ENCODE data around the gene GALK1.
"Not testable (repeated sequence)": the region's sequence is repeated elsewhere in the genome, so short reads cannot be mapped to it uniquely, and the experiment has no call there.

GALK1 gene

DNA sequence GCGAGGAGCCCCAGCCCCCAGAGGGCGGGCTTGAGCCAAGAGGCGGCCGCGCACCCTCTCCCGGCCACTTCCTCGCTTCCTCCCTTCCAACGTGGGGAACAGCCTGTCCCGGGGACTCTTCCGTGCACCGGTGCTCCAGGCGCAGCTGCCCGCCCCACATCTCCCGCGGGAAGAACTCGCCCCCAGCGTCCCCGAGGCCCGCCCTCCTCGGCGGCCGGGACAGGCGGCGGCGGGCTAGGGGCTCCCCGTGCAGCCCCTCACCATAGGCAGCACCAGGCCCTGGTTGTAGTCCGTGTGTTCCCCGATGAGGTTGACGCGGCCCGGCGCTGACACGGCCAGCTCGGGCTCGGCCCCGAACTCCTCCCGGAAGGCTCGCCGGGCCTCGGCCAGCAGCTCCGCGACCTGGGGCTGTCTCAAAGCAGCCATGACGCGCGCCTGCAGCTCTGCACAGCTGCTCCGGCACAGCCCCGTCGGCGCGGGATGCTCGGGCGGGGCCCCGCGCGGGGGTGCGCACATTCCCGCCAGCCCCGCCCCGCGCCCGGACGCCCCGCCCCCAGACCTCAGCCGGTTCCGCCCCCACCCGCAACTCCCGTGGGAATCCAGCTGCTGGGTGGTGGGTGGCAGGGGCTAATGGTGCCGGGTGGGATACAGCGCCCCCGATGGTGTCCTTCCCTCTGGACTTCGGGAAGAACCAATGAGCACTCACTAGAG lies at the start of gene GALK1:
TSS of gene GALK1 (minus strand) at position 482 of the 711 bp plus-strand sequence. CDS start at position 426, 56 bp downstream.
- Mint-ChIP-seq H3K4me3 (peak within 1 kb of the TSS; percentile 82), H3K27ac (peak within 1 kb of the TSS; percentile 82), H3K9me3 (no peaks in the 10 kb centered on the region), H3K4me1 (peaks cover 31% of the 10 kb centered on the region), H3K36me3 (peaks cover 8% of the 10 kb centered on the region), H3K27me3 (no peaks in the 10 kb centered on the region)
- ATAC-seq, result peak; percentile 96

DNA sequence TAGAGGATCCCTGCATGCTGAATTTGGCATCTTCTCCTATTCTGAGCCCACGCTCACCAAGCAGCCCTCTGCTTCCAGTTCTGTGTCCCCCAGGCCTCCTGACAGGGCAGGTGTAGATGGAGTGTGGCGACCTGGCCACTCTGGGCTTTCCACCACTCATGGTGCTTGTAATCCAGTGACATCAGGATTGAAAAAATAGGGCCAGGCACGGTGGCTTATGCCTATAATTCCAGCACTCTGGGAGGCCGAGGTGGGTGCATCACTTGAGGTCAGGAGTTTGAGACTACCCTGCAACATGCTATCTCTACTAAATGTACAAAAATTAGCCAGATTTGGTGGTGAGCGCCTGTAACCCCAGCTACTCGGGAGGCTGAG lies 49.0 kb upstream of the GALK1 start:
- no peak overlapping the region for H3K27ac Mint-ChIP-seq
- H3K4me1 Mint-ChIP-seq, result peaks cover 8% of the 10 kb centered on the region
- H3K36me3 Mint-ChIP-seq, result peaks cover 38% of the 10 kb centered on the region
- H3K9me3 Mint-ChIP-seq, result no peaks in the 10 kb centered on the region
- ATAC-seq, result no peak
- H3K27me3 Mint-ChIP-seq, result no peaks in the 10 kb centered on the region
- H3K4me3 Mint-ChIP-seq, result no peak overlapping the region

DNA sequence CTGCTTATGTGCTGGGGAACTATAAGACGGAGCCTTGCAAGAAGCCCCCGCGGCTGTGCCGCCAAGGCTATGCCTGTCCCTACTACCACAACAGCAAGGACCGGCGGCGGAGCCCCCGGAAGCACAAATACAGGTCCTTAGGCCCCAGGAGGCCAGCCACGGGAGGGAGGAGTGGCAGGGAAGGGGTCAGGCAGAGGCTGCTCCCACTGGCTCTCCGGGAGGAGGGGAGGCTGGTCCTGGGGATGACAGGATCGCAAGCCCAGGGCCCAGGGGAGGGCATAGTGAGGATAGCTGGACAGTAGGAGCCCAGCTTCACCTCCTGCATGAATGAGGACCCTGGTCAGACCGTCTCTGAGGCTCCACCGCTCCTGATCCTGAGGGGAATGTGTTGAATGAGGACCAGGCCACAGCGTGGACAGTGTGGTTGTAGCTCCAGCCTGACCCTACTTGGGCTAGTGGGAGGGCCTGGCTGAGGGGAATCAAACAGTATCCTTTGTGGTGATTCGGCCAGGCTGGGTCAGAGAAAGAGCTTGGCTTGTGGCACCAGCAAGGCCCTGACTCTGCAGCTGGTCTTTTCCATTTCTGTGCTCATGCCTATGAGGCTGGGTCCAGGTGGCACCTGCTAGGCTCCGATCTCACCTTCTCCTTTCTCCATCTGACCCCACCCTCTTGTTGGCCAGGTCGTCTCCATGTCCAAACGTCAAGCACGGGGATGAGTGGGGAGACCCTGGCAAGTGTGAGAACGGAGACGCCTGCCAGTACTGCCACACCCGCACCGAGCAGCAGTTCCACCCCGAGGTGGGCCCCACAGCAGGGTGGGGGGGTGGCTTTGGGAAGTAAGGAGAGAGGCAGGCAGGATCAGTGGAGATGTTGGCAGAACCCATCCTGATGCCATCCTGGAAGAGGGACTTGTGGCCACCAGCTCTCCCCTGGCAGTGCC lies 48.4 kb upstream of the GALK1 start:
- no peak overlapping the region for H3K4me3 Mint-ChIP-seq
- peaks cover 15% of the 10 kb centered on the region for H3K4me1 Mint-ChIP-seq
- no peaks in the 10 kb centered on the region for H3K9me3 Mint-ChIP-seq
- peaks cover 31% of the 10 kb centered on the region for H3K36me3 Mint-ChIP-seq
- H3K27me3 Mint-ChIP-seq, result no peaks in the 10 kb centered on the region
- peak overlapping the region; percentile 24 for H3K27ac Mint-ChIP-seq
- no peak for ATAC-seq

DNA sequence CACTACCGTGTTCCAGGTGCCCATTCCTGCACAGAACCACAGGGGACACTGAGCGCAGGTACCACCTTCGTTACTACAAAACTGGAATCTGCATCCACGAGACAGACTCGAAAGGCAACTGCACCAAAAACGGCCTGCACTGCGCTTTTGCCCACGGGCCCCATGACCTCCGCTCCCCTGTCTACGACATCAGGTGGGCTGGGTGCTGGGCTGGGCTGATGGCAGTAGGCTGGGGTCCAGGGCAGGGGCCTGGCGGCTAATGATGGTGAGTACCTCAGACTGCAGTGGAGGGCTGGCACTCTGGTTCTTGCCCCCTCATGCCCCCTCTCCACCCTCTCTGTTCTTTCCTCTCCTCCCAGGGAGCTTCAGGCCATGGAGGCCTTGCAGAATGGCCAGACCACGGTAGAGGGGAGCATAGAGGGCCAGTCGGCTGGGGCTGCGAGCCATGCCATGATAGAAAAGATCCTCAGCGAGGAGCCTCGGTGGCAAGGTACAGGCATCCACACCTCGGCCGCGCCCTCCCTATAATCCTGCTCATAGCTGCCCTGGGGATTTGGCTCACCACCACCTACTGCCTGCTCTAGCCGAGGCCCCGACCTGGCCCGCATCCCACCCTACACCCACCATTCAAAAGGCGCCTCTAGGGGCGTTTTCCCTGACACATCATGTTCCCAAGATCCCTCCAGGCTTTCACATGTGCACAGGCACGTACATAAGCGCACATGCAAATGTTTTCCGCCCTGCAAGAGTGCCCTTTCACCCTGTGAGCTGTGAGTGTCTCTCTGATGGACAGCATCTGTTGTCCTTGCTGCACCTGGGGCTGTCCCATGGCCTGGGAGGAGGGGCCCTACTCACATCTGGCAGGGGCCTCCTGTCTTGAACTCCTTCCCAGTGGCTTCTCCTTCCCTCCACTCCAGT lies 47.4 kb upstream of the GALK1 start:
- peaks cover 26% of the 10 kb centered on the region for H3K36me3 Mint-ChIP-seq
- ATAC-seq, result no peak
- H3K4me3 Mint-ChIP-seq, result no peak overlapping the region
- peaks cover 22% of the 10 kb centered on the region for H3K4me1 Mint-ChIP-seq
- no peaks in the 10 kb centered on the region for H3K9me3 Mint-ChIP-seq
- no peaks in the 10 kb centered on the region for H3K27me3 Mint-ChIP-seq
- H3K27ac Mint-ChIP-seq, result peak overlapping the region; percentile 24

DNA sequence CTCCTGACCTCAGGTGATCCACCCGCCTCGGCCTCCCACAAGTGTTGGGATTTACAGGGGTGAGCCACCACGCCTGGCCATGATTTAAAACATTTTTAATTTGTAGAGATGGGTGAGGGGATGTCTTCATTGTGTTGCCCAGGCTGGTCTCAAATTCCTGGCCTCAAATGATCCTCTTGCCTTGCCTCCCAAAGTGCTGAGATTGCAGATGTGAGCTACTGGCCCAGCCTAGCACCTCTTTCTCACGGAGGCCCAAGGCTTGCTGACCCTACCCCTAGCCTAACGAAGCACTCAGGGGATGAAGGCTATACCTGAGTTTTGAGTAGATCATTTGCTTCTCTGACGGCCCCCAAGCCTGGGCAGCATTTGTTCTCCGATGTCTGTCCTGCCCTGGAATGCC lies 46.2 kb upstream of the GALK1 start:
- H3K4me3 Mint-ChIP-seq, result no peak overlapping the region
- no peaks in the 10 kb centered on the region for H3K9me3 Mint-ChIP-seq
- ATAC-seq, result no peak
- H3K36me3 Mint-ChIP-seq, result peaks cover 23% of the 10 kb centered on the region
- H3K27me3 Mint-ChIP-seq, result no peaks in the 10 kb centered on the region
- peaks cover 22% of the 10 kb centered on the region for H3K4me1 Mint-ChIP-seq
- no peak overlapping the region for H3K27ac Mint-ChIP-seq

DNA sequence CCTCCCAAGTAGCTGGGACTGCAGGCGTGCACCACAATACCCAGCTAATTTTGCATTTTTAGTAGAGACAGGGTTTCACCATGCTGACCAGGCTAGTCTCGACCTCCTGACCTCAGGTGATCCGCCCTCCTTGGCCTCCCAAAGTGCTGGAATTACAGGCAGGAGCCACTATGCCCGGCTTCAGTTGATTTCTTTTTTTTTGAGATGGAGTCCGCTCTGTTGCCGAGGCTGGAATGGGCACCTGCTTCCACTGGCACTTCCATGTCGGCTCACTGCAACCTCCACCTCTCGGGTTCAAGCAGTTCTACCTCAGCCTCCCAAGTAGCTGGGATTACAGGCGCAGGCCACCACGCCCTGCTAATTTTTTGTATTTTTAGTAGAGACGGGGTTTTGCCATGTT lies 45.8 kb upstream of the GALK1 start:
- not testable (repeated sequence) for H3K27ac Mint-ChIP-seq, H3K9me3 Mint-ChIP-seq, H3K27me3 Mint-ChIP-seq, ATAC-seq, H3K4me3 Mint-ChIP-seq
- Mint-ChIP-seq H3K36me3 (peaks cover 23% of the 10 kb centered on the region), H3K4me1 (peaks cover 22% of the 10 kb centered on the region)

DNA sequence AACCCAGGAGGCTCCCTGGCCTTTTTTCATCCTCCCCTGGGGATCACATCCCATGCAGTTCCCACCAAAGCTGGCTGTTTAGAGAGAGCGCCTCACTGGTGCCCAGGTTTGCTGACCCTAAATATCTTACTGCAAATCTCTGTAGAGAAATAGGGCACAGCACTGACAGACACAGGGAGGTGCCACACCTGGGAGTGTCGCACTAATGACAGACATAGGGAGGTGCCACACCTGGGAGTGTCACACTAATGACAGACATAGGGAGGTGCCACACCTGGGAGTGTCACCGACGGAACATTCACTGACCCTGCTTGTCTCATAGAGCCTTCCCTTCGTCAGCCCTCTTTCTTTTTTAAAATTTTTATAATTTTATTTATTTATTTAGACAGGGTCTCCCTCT lies 45.2 kb upstream of the GALK1 start:
- Mint-ChIP-seq H3K36me3 (peaks cover 23% of the 10 kb centered on the region), H3K9me3 (no peaks in the 10 kb centered on the region), H3K4me3 (no peak overlapping the region), H3K27ac (peak overlapping the region; percentile 85), H3K4me1 (peaks cover 26% of the 10 kb centered on the region), H3K27me3 (no peaks in the 10 kb centered on the region)
- no peak for ATAC-seq

DNA sequence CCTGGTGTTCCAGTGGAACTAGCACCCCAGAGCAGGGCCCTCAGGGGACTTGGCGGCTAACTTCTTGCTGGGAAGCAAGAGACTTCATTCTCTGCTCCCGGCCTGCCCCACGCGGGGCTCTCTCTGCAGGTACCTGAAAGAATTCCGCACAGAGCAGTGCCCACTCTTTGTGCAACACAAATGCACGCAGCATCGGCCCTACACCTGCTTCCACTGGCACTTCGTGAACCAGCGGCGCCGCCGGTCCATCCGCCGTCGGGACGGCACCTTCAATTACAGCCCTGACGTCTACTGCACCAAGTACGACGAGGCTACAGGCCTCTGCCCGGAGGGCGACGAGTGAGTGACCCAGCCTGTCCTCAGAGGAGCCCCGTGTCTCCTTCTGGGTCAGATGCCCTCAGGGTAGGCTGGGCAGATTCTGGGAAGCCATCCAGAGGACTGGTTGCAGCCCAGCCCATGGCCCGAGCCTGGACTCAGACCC lies 44.7 kb upstream of the GALK1 start:
- peaks cover 21% of the 10 kb centered on the region for H3K36me3 Mint-ChIP-seq
- H3K4me3 Mint-ChIP-seq, result no peak overlapping the region
- peaks cover 26% of the 10 kb centered on the region for H3K4me1 Mint-ChIP-seq
- H3K27ac Mint-ChIP-seq, result peak overlapping the region; percentile 85
- no peaks in the 10 kb centered on the region for H3K9me3 Mint-ChIP-seq
- no peak for ATAC-seq
- no peaks in the 10 kb centered on the region for H3K27me3 Mint-ChIP-seq

DNA sequence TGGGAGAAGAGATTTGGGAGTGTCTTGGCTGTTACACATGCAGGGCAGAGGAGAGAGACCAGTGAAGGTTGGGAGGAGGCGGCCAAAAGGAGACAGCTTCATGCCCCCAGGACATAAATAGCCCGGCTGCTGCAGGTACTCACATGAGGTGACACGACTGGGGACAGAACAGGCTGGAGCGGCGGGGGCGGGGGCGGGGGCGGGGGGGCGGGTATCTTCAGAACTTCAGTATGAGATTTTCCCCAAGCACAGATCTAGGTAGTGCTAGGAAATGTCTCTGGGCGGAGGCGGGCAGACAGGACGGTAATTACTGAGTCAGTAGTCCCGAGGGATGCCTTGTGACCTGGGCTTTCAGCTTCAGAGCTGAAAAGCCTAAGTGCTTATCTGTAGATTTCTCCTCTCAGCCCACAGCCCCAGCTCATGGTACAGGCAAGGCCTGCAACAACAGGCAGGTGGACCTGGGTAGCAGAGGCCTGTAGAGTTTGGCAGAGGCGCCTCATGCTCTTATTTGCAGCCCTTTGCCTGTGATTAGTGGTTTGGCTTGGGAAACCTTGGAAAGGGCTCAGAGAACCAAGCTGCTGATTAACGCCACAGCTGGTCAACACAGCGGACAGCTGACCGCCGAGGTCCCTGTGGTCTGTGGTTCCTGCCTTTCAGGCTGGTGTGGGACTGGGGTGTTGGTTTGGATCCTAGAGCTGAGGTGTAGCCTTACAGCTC lies 44.1 kb upstream of the GALK1 start:
- ATAC-seq, result peak; percentile 97
- Mint-ChIP-seq H3K27ac (peak overlapping the region; percentile 85), H3K36me3 (peaks cover 15% of the 10 kb centered on the region), H3K27me3 (no peaks in the 10 kb centered on the region), H3K9me3 (no peaks in the 10 kb centered on the region), H3K4me1 (peaks cover 26% of the 10 kb centered on the region), H3K4me3 (peak overlapping the region; percentile 63)

DNA sequence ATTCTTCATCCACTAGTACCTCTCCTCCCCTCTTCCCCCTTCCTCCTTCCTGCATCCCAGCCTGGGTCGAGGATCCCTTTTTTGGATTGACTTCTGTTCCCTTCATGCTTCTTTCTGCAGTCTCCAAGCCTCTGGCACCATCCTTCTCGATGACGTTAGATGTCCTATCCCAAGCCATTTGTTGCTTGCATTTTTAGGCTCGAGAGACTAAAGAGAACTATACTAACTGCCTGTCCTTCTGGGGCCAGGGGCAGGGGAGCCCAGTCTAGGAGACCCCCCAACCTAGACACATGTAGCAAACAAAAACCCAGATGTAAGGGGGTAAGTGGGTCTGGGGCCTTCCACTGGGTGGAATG lies 43.5 kb upstream of the GALK1 start:
- H3K27ac Mint-ChIP-seq, result peak overlapping the region; percentile 85
- H3K4me3 Mint-ChIP-seq, result peak overlapping the region; percentile 63
- peaks cover 26% of the 10 kb centered on the region for H3K4me1 Mint-ChIP-seq
- peaks cover 10% of the 10 kb centered on the region for H3K36me3 Mint-ChIP-seq
- peak; percentile 7 for ATAC-seq
- no peaks in the 10 kb centered on the region for H3K9me3 Mint-ChIP-seq
- no peaks in the 10 kb centered on the region for H3K27me3 Mint-ChIP-seq

DNA sequence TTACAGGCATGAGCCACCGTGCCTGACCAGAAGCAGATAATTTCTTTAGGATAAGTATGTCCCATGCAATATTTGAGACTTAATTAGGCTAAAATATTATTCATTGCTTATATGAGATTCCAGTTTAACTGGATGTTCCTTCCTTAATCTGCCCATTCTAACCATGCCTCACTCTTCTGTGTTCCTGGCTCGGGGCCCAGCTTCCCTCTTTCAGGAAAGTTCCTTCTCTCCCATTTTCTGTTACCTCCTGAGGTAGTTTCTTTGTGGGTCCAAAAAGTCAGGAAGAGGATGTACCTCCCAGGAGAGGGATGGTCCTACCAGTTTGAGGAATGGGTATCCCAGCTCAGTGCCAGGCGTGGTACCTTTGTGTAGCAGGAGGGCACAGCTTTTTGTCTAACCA lies 42.9 kb upstream of the GALK1 start:
- Mint-ChIP-seq H3K9me3 (no peaks in the 10 kb centered on the region), H3K4me1 (peaks cover 26% of the 10 kb centered on the region), H3K36me3 (peaks cover 7% of the 10 kb centered on the region), H3K4me3 (no peak overlapping the region), H3K27ac (peak overlapping the region; percentile 85), H3K27me3 (no peaks in the 10 kb centered on the region)
- no peak for ATAC-seq

DNA sequence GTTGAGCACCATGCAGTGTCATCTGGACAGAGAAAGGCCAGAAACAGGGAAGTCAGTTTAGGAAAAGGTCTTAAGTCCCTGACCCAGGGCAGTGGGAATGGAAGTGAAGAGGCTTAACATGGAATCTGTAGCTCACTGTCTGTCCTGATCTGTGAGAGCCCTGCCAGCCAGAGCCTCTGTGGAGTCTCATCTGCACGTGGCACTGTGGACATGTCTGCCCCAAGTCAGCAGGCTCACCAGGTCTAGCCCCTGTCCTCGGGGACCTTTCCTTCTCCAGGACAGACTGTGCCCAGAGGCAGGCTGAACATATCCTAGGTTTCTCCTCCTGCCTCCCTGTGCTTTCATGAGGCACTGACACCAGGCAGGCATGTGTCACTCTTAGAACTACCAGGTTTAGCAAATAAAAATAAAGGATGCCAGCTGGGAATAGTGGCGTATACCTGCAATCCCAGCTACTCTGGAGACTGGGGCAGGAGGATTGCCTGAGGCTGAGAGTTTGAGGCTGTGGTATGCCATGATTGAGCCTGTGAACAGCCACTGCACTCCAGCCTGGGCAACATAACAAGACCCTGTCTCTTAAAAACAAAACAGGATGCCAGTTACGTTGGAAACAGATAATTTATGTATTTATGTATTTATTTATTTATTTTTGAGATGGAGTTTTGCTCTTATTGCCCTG lies 42.0 kb upstream of the GALK1 start:
- no peaks in the 10 kb centered on the region for H3K27me3 Mint-ChIP-seq
- H3K4me1 Mint-ChIP-seq, result peaks cover 26% of the 10 kb centered on the region
- ATAC-seq, result no peak
- no peak overlapping the region for H3K27ac Mint-ChIP-seq
- H3K4me3 Mint-ChIP-seq, result no peak overlapping the region
- no peaks in the 10 kb centered on the region for H3K36me3 Mint-ChIP-seq
- no peaks in the 10 kb centered on the region for H3K9me3 Mint-ChIP-seq

DNA sequence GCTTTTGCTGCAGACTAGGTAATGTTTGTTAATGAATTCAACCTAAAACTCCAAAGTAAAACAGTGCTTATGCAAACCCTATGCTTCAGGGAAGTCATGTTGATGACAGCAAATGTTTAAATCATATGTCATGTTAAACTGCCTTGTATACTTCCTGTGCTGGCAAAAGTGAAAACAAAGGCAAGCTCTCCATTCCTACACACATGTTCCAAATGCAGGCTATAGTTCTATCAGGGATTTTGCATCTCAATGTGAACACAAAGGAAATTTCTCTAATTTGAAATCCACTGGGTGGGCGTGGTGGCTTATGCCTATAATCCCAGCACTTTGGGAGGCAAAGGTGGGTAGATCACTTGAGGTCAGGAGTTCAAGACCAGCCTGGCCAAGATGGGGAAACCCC lies 38.9 kb upstream of the GALK1 start:
- Mint-ChIP-seq H3K36me3 (peaks cover 10% of the 10 kb centered on the region), H3K9me3 (no peaks in the 10 kb centered on the region), H3K27me3 (no peaks in the 10 kb centered on the region), H3K27ac (no peak overlapping the region), H3K4me1 (peaks cover 25% of the 10 kb centered on the region), H3K4me3 (no peak overlapping the region)
- no peak for ATAC-seq

DNA sequence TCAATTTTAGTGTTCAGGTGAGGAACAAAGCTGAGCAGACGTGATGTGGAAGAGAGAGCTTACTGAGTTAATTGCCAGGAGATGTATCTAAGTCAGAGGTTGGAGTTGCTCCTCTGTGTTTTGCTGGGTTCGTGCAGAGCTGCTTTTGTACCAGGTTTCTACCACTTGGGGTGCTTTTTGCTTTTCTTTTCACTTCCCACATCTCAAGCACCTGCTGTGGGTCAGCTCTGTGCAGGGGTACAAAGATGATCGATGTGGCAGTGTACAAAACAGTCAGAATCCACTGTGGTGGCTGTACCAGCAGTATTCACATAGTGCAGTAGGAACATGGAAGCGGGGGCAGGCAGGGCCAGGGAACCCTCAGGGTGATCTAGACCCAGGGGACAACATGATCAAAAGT lies 34.4 kb upstream of the GALK1 start:
- Mint-ChIP-seq H3K4me3 (no peak overlapping the region), H3K27me3 (no peaks in the 10 kb centered on the region), H3K4me1 (peaks cover 8% of the 10 kb centered on the region), H3K36me3 (peaks cover 10% of the 10 kb centered on the region), H3K27ac (peak overlapping the region; percentile 23), H3K9me3 (no peaks in the 10 kb centered on the region)
- ATAC-seq, result peak; percentile 76
